ENCODE data around the gene DDAH1.

DNA sequence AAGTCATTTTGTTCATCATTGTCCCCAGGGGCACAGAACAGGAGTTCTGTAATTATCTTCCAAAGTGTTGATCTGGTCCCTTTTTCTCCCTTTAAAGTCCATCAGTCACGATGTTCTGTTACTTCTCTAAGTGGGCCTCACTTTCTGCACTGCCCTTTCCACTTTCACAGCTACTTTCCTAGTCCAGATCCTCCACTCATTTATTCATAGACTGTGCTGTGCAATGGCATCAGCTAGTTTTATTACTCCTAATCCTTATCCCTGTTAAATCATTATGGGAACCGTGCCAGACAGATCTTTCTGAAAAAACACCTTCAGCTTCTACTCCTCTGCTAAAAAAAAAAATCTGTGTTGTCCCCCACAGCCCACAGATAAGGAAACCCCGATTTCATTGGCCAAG is 124.5 kb downstream of the DDAH1 start:
- TF ChIP-seq POLR2AphosphoS5 (IDR thresholded peaks at IDR 0.05; ENCODE audit: low read depth, low read length) (no peak), POLR2A (IDR thresholded peaks at IDR 0.05; ENCODE audit: low read depth, low read length) (no peak)
